Measurements from ENCODE around the gene GABBR2.

GRCh38 chr9:98743818-98744611 is 35.3 kb upstream of the GABBR2 start:
- TF ChIP-seq CTCF (conservative IDR thresholded peaks at IDR 0.05), result no peak
- TF ChIP-seq ZFX (IDR thresholded peaks at IDR 0.05), result no peak
